B cell (primary cell): ENCODE data around the gene ST6GALNAC1. TPM values are rescaled to one million over a fixed set of nuclear protein-coding genes. Genes with fewer than 3 reads are reported as not detected.

Experiments
- ATAC-seq: fragments of 200-7000 bp; cut with Tn5 transposase; one replicate; pipeline ENCODE4 v1.10.0; 2021; ENCODE audit warnings: low read depth, mild to moderate bottlenecking, moderate number of reproducible peaks, moderate library complexity
- CTCF ChIA-PET: fragments of 350-600 bp; sonication (Branson Sonifier 250); formaldehyde crosslinking; loops from one replicate; lab custom pipeline; 2021; ENCODE audit warnings: antibody characterized with exemption, inconsistent platforms; lab: Charles Lee
- POLR2A ChIA-PET: fragments of 350-600 bp; sonication (Branson Sonifier 250); formaldehyde crosslinking; loops from one replicate; lab custom pipeline; 2021; ENCODE audit warnings: antibody characterized with exemption; lab: Charles Lee
- DNase-seq: peaks from one replicate; pipeline ENCODE4 v3.0.0; 2013
- H2AFZ ChIP-seq: 2 replicates; pipeline ENCODE4 v1.6.1; 2012; ENCODE audit warnings: mild to moderate bottlenecking, low read depth, low read length; ENCODE audit not compliant: insufficient read depth, poor library complexity, severe bottlenecking
- H3K27ac ChIP-seq, 2 donors: 1 replicate in 1 of 2; 2 replicates in 1 of 2; pipeline ENCODE4 v1.5.1; 2012 to 2013; ENCODE audit warnings: low read length in 2 of 2, mild to moderate bottlenecking in 2 of 2, moderate library complexity in 1 of 2
- H3K27me3 ChIP-seq, 4 experiments: fragments of 200-600 bp in 1 of 4; sonication (generic) in 1 of 4; replicated peaks in 1 of 4; 1 replicate in 2 of 4; 2 replicates in 2 of 4; pipeline versions ENCODE4 v1.6.1 to v1.7.0; 2013 to 2016; ENCODE audit warnings: low read length in 3 of 4, mild to moderate bottlenecking in 2 of 4, mixed read lengths in 1 of 4, moderate library complexity in 1 of 4; ENCODE audit not compliant: insufficient read depth in 4 of 4, control insufficient read depth in 3 of 4; ENCODE audit errors: control extremely low read depth in 1 of 4
- H3K36me3 ChIP-seq, 2 experiments: replicated peaks in 1 of 2; 1 replicate in 1 of 2; 2 replicates in 1 of 2; pipeline versions ENCODE4 v1.6.1 to v1.7.1; 2013; ENCODE audit warnings: low read length in 1 of 2; ENCODE audit not compliant: insufficient read depth in 2 of 2, control insufficient read depth in 1 of 2; ENCODE audit errors: control extremely low read depth in 1 of 2, extremely low read depth in 1 of 2
- H3K4me1 ChIP-seq, 2 donors: fragments of 200-600 bp in 1 of 2; sonication (generic) in 1 of 2; 1 replicate in 1 of 2; 2 replicates in 1 of 2; pipeline versions ENCODE4 v1.5.1 to v1.6.1; 2013 to 2017; ENCODE audit warnings: low read length in 2 of 2; ENCODE audit not compliant: control insufficient read depth in 2 of 2, insufficient read depth in 2 of 2
- H3K4me2 ChIP-seq: replicated peaks from 2 replicates; pipeline ENCODE3; 2012; ENCODE audit warnings: mild to moderate bottlenecking, low read depth, low read length; ENCODE audit not compliant: poor library complexity, severe bottlenecking
- H3K4me3 ChIP-seq, 5 experiments: fragments of 200-600 bp in 1 of 5; sonication (generic) in 1 of 5; 1 replicate in 3 of 5; 2 replicates in 2 of 5; pipeline versions ENCODE4 v1.5.1 to v1.7.0; 2011 to 2016; ENCODE audit warnings: low read length in 4 of 5, mild to moderate bottlenecking in 4 of 5, low read depth in 2 of 5, control low read depth in 1 of 5, moderate library complexity in 1 of 5; ENCODE audit not compliant: insufficient read depth in 1 of 5; ENCODE audit errors: control extremely low read depth in 1 of 5, extremely low read depth in 1 of 5
- H3K79me2 ChIP-seq: fragments of 200-600 bp; sonication (generic); one replicate; pipeline ENCODE4 v1.6.0; 2016; ENCODE audit warnings: low read length; ENCODE audit not compliant: control insufficient read depth, insufficient read depth
- H3K9ac ChIP-seq: fragments of 200-600 bp; sonication (generic); 2 replicates; pipeline ENCODE4 v1.6.1; 2017; ENCODE audit warnings: mild to moderate bottlenecking, low read length, moderate library complexity
- H3K9me3 ChIP-seq, 3 donors: one replicate each; pipeline versions ENCODE4 v1.6.1 to v1.7.1; 2013; ENCODE audit warnings: low read length in 2 of 3; ENCODE audit not compliant: control insufficient read depth in 2 of 3, insufficient read depth in 1 of 3; ENCODE audit errors: control extremely low read depth in 1 of 3
- H4K20me1 ChIP-seq: 2 replicates; pipeline ENCODE4 v1.6.0; 2012; ENCODE audit warnings: mild to moderate bottlenecking, low read length; ENCODE audit not compliant: insufficient read depth, control insufficient read depth, poor library complexity, severe bottlenecking
- H3K27ac Mint-ChIP-seq: one replicate; pipeline ENCODE4 v1.8.0; 2021; ENCODE audit warnings: mixed read lengths
- H3K27me3 Mint-ChIP-seq: one replicate; pipeline ENCODE4 v1.8.0; 2021; ENCODE audit warnings: mixed read lengths
- H3K4me1 Mint-ChIP-seq: one replicate; pipeline ENCODE4 v1.8.0; 2021; ENCODE audit warnings: mixed read lengths
- H3K4me3 Mint-ChIP-seq: one replicate; pipeline ENCODE4 v1.8.0; 2021; ENCODE audit warnings: mixed read lengths
- H3K9me3 Mint-ChIP-seq: one replicate; pipeline ENCODE4 v1.8.0; 2022; ENCODE audit warnings: mixed read lengths; ENCODE audit not compliant: insufficient read depth
- EZH2 ChIP-seq: IDR thresholded peaks from 2 replicates; pipeline ENCODE4 v1.6.1; 2012; ENCODE audit warnings: borderline replicate concordance, low read depth, mild to moderate bottlenecking, moderate library complexity, low read length; ENCODE audit not compliant: insufficient read depth, poor library complexity, severe bottlenecking
- WGBS: methylation state at CpG from one replicate; pipeline ENCODE4 v1.1.5; 2013; ENCODE audit warnings: missing lambda C conversion rate; ENCODE audit not compliant: insufficient coverage; 5-methylcytosine and 5-hydroxymethylcytosine counted together
- intact Hi-C: fragments of 100-400 bp; cut with micrococcal nuclease; formaldehyde crosslinking; loops from one replicate; pipeline ENCODE4 v1.10.0; 2022
- polyA plus RNA-seq: library from polyadenylated mRNA; depleted of rRNA; stranded (reverse); fragments of >200 nt; gene quantifications from 2 replicates; pipeline ENCODE4 v1.2.3, GENCODE V29; 2012
- total RNA-seq, 2 donors: library from RNA; stranded (reverse); fragments of 120-200 nt in 1 of 2; gene quantifications; 1 replicate in 1 of 2; 2 replicates in 1 of 2; pipeline versions ENCODE4 v1.2.3 to v1.2.4, GENCODE V29; 2013 to 2022
- TF ChIP-seq, protein P1 (sequence below): fragments of 200-600 bp; IDR thresholded peaks from one replicate; pipeline ENCODE4 v1.8.0; 2022; ENCODE audit warnings: antibody characterized with exemption, mild to moderate bottlenecking

Gene ST6GALNAC1
- total and polyA plus RNA-seq, 2 donors (not counting 1 experiment from before 2014, with no cell fraction given): not detected

DNA sequence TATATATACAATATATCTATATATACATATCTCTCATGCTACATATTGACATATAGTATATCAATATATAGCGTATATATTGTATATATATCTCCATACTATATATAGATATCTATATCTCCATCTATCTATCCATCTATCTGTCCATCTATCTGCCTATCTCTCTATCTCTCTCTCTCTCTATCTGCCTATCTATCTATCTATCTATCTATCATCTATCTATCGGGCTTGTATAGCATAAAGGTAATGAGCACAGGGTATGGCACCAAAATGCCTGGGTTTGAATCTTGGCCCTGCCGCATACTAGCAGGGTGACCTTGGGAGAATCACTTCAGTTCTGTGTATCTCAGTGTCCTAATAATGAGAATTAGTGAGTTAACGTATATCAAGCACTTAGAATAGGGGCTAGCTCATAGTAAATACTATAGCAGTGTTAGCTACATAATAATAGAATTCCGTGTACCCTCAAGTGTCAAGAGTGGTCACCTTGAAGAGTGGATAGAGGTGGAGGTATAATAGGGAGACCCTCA is 1.5 kb downstream of the ST6GALNAC1 start:
- CTCF ChIA-PET: interaction anchor here (1.0 kb wide), 1 partner anchor 245 kb away, joined by 3 read pairs; no protein-coding TSS in a partner anchor
- intact Hi-C loops: no loop called here

DNA sequence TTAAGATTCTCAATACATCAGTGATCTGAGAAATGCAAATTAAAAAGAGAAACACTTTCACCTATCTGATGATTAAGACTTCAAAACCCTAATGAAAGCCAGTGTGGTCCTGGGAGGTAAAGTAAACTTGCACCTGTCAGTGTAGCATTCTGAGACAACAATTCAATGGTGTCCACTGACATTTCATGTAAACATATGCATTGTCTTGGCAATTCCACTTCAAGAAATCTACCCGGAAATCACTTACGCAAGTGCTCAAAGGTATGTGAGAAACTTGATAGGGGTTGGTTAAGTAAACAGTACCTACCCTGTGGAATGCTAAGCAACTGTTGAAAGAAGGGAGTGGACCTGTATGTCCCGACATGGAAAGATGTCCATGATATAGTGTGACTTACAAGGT is 2.1 kb downstream of the ST6GALNAC1 start:
- no peaks in the 10 kb centered on the region for H3K79me2 ChIP-seq
- Mint-ChIP-seq H3K27me3 (peaks cover 29% of the 10 kb centered on the region), H3K9me3 (peaks cover 1% of the 10 kb centered on the region), H3K4me1 (no peaks in the 10 kb centered on the region), H3K27ac (no peak overlapping the region), H3K4me3 (no peak overlapping the region)
- peaks cover 0 to 15% (median 6%) of the 10 kb centered on the region in 4 experiments for H3K27me3 ChIP-seq
- H3K9me3 ChIP-seq: peaks cover 1 to 8% (median 4%) of the 10 kb centered on the region in 3 donors
- no peak overlapping the region for H2AFZ ChIP-seq
- ChIA-PET POLR2A (no interaction called here), CTCF (no interaction called here)
- no peak overlapping the region for H3K9ac ChIP-seq
- H3K4me1 ChIP-seq: no peaks in the 10 kb centered on the region
- no peaks in the 10 kb centered on the region for H3K36me3 ChIP-seq
- ATAC-seq: no peak
- TF ChIP-seq, protein P1, sequence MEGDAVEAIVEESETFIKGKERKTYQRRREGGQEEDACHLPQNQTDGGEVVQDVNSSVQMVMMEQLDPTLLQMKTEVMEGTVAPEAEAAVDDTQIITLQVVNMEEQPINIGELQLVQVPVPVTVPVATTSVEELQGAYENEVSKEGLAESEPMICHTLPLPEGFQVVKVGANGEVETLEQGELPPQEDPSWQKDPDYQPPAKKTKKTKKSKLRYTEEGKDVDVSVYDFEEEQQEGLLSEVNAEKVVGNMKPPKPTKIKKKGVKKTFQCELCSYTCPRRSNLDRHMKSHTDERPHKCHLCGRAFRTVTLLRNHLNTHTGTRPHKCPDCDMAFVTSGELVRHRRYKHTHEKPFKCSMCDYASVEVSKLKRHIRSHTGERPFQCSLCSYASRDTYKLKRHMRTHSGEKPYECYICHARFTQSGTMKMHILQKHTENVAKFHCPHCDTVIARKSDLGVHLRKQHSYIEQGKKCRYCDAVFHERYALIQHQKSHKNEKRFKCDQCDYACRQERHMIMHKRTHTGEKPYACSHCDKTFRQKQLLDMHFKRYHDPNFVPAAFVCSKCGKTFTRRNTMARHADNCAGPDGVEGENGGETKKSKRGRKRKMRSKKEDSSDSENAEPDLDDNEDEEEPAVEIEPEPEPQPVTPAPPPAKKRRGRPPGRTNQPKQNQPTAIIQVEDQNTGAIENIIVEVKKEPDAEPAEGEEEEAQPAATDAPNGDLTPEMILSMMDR: no peak
- no peak for TF ChIP-seq EZH2
- no peak overlapping the region for H3K4me3 ChIP-seq
- no peak for DNase-seq
- no CpG with 5 or more reads among the region's 3 CpGs for WGBS
- no peaks in the 10 kb centered on the region for H4K20me1 ChIP-seq
- no peak overlapping the region for H3K4me2 ChIP-seq
- no peak overlapping the region for H3K27ac ChIP-seq
- intact Hi-C loops: no loop called here

More for the DNA sequence above, 1.5 kb downstream of the ST6GALNAC1 start:
- no peaks in the 10 kb centered on the region for H3K79me2 ChIP-seq
- H3K36me3 ChIP-seq: no peaks in the 10 kb centered on the region
- H3K4me1 ChIP-seq: no peaks in the 10 kb centered on the region
- H3K27ac ChIP-seq: no peak overlapping the region
- no peak overlapping the region for H3K9ac ChIP-seq
- H4K20me1 ChIP-seq: no peaks in the 10 kb centered on the region
- H2AFZ ChIP-seq: no peak overlapping the region
- H3K9me3 ChIP-seq: peaks cover 4 to 10% (median 5%) of the 10 kb centered on the region in 3 donors
- no peak overlapping the region for H3K27ac Mint-ChIP-seq
- DNase-seq (no peak), ATAC-seq (no peak)
- POLR2A ChIA-PET: no interaction called here
- no peak overlapping the region for H3K4me2 ChIP-seq
- peaks cover 0 to 15% (median 6%) of the 10 kb centered on the region in 4 experiments for H3K27me3 ChIP-seq
- peaks cover 31% of the 10 kb centered on the region for H3K27me3 Mint-ChIP-seq
- WGBS: 100% methylated on average over 1 of the region's 5 CpGs
- TF ChIP-seq, protein P1: no peak
- no peak for TF ChIP-seq EZH2
- H3K4me3 ChIP-seq: no peak overlapping the region
- H3K9me3 Mint-ChIP-seq: peaks cover 3% of the 10 kb centered on the region
- H3K4me3 Mint-ChIP-seq: no peak overlapping the region
- no peaks in the 10 kb centered on the region for H3K4me1 Mint-ChIP-seq
